Stimulated activated CD4-positive, alpha-beta T cell treated with anti-CD3 and anti-CD28 coated beads, Interleukin-15, amount 100 ng/mL, for 1 hour (primary cell): ENCODE data around the gene ANKRD24.
A peak's percentile ranks its signal among the peaks of the same experiment; 100 is the strongest.
"Not testable (repeated sequence)": the region's sequence is repeated elsewhere in the genome, so short reads cannot be mapped to it uniquely, and the experiment has no call there.

Source experiments
- DNase-seq, 2 donors: peaks; one replicate each; pipeline ENCODE4 v3.0.0-alpha.2; 2020; ENCODE audit warnings: low read depth in 1 of 2, low spot score in 1 of 2

Gene ANKRD24

DNA sequence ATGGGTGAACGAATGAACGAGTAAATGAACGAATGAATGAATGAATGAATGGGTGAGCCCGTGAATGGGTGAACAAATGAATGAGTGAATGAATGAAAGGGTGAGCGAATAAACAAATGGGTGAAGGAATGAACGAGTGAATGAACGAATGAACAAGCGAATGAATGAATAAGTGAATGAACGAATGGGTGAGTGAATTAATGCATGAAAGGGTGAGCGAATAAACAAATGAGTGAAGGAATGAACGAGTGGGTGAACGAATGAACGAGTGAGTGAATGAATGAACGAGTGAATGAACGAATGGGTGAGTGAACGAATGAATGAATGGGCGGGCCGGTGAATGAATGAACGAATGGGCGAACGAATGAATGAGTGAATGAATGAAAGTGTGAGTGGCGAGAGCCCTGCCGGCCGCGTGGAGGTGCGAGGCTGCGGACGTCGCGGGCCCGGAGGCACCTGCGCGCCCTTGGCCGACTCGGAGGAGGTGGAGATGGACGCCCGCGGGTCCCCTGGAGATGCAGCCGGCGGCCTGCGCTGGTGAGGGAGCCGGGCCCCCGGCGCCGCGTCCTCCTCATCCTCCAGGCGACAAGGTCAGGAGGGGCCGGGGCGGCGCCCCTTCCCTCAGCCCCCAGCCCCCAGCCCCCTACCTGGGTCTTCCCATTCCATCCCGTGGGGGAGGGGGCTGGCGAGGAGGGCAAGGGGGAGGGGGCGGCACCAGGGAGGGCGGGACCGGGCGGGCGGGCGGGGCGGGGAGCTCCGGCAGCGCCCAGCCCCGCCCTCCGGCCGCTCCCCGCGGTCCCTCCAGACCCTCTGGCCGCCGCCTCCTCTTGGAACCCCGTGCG, 15.4 kb downstream of the ANKRD24 start:
- DNase-seq: no peak

DNA sequence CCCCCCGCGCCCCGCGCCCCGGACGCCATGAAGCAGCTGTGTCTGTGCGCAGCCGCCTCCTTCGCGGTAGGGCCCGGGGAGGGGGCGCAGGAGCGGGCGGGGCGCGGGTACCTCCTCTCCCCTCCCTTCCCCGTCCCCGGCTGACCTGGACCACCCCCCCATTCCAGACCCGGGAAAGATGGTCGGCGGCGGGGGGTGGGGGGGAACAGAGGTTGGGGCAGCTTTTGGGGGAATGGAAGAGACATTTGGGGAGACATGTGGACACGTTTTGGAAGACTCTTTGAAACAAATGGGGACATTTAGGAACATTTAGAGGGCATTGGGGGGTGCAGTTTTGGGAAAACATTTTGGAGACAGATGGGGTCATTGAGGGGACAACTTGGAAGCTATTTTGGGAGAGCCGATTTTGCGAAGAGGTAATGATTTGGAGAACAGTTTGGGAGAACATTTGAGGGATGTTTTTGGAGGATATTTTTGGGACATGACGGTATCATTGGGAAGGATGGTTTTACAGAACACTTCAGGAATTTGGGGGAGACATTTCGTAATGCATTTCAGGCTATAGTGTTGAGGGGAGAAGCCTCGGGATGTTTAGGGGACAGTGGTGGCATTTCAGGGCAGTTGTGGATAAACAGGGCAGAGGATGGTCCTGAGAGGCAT, 16.1 kb downstream of the ANKRD24 start:
- no peak for DNase-seq

DNA sequence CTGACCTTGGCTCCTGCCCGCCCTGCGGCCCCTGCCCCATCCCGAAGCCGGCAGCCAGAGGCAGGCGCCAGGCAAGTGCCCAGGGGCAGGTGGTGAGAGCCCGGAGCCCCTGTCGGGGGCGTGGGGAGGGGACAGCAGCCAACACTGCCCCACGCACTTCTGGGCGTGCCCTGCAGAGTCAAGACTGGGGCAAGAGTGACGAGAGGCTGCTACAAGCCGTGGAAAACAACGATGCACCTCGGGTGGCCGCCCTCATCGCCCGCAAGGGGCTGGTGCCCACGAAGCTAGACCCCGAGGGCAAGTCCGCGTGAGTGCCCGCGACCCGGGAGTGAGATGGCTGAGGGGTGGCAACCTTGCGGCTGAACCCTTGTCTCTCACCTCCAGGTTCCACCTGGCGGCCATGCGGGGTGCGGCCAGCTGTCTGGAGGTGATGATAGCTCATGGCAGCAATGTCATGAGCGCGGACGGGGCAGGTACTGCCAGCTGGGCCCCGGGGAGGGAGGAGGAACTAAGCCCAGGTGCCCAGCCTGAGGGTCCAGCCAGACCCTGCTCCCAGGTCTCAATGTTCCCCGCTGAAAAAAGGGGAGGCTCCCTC, 17.3 kb downstream of the ANKRD24 start:
- no peak for DNase-seq

DNA sequence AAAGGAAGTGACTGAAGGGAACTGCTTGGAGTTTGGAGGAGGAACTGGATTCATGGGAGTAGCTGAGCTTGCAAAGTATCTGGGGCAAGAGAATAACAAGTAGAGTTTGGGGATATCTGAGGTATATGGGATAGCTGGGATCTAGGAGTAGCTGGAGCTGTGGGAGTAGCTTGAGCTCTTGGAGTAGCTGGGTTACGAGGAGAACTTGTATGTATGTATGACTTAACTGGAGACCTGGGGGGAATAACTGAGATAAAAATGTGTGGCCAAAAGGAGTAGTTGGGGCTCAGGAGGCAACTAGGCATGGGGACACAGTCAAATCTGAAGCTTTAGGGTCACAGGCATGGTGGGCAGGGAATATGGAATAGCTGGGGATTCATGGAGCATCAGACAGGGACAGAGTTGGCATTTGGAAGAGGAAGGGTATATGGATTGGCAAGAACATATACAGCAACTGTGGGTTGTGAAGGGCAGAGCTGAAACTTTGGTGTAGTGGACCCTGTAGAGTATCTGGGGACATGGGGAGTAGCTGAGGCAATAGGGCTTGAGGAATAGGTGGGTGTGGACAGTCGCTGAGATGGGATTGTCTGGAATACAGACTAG, 18.6 kb downstream of the ANKRD24 start:
- DNase-seq: no peak

DNA sequence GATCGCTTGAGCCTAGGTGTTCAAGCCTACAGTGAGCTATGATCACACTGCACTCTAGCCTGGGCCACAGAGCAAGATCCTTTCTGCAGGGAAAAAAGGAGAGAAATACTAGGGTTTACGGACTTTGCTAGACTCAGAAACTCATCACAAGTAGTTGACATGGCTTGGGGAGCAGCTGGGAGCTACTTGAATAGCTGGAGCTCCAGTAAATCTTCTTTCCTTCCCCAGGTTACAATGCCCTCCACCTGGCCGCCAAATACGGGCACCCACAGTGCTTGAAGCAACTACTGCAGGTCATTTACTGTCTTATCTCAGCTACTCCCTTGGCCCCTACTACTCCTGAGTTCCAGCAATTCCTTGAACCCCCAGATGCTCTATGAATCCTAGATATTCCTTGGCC, 19.3 kb downstream of the ANKRD24 start:
- DNase-seq: no peak

DNA sequence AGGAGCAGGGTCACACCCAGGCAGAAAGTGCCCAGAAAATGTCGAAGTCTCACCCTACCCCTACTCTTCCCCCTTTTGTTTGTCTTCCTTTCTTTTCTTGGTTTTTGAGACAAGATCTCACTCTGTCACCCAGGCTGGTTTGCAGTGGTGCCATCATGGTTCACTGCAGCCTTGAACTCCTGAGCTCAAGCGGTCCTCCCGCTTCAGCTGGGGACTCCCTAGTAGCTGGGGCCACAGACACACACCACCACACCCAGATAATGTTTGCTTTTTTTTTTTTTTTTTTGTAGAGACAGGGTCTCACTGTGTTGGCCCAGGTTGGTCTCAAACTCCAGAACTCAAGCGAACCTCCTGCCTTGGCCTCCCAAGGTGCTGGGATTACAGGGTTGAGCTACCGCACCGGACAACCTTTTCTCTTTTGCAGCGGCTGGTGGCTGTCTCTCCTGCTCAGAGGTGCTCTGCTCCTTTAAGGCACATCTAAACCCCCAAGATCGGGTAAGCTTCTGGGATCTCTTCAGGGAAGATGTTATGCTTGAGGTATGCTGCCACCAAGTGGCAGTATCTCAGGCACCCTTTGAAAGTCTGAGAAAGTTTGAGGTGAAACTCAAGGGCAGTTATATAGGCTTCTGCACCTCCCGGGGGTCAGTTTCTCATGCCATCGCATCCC, 24.5 kb downstream of the ANKRD24 start:
- no peak for DNase-seq

DNA sequence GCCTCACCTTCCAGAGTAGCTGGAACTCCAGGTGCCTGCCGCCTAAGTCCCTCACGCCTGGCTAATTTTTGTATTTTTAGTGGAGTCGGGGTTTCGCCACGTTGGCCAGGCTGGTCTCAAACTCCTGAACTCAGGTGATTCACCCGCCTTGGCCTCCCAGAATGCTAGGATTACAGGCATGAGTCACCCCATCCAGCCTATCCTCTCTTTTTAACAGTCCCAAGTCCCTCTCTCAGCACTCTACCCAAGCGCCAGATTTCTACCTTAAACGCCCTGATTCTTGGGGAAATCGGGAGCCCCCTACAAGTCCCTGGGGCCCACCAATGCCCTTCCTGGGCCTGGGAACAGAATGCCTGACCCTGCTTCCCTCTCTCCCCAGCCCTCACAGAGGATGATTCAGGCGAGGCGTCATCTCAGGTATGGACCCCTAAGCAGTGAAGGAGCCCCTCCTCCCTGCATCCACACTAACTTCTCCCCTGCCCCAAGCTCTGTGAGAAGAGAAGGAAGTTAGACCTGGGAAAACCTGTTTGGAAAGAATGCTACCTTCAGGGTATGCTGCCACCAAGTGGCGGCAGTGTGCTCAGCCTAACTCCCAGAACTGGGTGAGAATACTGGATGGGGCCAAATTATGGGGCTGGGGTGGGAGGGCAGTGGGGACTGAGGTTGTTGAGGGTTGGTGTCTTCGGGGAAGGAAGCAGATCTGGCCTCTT, 26.1 kb downstream of the ANKRD24 start:
- no peak for DNase-seq

DNA sequence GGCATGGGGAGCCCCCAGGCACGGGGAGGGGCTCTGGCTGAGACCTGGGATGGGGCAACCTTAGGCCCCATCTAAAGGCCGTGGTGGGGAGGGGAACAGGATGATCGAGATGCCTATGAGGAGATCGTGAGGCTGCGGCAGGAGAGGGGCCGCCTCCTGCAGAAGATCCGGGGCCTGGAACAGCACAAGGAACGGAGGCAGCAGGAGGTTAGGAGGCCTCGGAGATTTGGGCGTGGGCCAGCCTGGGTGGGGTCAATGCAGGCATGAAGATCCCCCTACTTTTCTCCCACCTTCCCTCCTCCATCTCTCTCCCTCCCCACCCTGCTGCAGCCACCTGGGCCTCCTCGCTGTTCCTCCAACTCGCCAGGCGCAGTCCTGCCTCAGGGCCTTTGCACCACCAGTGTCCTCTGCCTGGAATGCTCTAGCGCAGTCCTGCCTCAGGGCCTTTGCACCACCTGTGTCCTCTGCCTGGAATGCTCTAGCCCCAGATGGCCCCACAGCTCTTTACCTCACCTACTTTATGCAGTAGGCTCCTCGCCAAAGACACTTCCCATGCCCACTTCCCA, 27.8 kb downstream of the ANKRD24 start:
- no peak for DNase-seq

DNA sequence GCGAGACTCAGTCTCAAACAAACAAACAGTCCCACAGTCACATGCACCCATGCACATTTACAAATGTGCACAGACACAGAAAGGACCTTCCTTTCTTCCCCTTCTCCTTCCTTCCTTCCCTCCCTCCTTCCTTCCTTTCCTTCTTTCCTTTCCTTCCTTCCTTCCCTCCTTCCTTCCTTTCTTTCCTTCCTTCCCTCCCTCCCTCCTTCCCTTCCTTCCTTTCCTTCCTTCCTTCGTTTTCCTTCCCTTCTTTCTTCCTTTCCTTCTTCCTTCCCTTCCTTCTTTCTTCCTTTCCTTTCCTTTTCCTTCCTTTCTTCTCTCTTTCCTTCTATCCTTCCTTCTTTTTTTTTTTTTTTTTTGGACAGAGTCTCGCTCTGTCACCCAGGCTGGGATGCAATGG, 30.6 kb downstream of the ANKRD24 start:
- DNase-seq: no peak

DNA sequence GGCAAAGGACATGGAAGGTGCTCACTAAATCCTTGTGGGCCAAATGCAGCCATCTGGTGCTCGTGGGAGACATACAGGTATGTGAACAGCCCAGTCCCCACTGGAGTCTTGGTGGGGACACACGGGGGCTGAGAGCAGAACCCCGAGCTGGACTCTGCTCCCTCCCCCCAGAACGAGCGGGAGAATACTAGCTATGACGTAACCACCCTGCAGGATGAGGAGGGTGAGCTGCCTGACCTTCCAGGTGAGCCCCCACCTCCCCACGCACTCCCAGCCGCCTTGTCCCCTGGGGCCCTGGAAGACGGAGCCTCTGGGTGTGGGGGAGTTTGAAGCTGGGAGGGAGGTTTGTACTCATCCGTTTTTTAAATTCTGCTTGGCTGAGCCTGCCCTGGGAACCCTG, 33.3 kb downstream of the ANKRD24 start:
- DNase-seq: no peak

DNA sequence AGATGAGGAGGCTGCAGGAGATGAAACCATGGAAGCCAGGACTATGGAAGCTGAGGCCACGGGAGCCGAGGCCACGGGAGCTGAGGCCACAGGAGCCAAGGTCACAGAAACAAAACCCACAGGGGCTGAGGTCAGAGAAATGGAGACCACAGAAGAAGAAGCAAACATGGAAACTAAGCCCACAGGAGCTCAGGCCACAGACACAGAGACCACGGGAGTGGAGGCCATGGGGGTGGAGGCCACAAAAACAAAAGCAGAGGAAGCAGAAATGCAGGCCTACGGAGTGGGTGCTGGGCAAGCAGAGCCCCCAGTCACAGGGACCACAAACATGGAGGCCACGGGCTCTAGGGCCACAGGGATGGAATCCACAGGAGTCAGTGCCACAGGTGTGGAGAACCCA, 34.4 kb downstream of the ANKRD24 start:
- no peak for DNase-seq

DNA sequence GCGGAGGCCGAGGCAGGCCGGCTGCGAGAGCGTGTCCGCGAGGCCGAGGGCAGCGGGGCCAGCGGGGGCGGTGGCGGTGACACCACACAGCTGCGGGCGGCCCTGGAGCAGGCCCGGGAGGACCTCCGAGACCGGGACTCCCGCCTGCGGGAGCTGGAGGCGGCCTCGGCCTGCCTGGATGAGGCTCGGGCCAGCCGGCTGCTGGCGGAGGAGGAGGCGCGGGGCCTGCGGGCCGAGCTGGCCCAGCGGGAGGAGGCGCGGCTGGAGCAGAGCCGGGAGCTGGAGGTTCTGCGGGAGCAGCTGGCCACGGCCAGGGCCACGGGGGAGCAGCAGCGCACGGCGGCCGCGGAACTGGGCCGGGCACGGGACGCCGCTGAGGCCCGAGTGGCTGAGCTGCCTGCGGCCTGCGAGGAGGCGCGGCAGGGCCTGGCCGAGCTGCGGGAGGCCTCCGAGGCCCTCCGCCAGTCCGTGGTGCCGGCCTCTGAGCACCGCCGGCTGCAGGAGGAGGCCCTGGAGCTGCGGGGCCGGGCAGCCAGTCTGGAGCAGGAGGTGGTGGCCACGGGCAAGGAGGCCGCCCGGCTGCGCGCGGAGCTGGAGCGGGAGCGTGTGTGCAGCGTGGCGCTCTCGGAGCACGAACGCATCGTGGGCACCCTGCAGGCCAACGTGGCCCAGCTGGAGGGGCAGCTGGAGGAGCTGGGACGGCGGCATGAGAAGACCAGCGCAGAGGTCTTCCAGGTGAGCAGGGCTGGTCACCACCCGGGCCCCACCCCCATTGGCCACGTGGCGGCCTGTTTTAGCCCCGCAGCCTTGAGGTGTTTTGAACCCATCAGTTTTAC, 35.2 kb downstream of the ANKRD24 start:
- no peak for DNase-seq

DNA sequence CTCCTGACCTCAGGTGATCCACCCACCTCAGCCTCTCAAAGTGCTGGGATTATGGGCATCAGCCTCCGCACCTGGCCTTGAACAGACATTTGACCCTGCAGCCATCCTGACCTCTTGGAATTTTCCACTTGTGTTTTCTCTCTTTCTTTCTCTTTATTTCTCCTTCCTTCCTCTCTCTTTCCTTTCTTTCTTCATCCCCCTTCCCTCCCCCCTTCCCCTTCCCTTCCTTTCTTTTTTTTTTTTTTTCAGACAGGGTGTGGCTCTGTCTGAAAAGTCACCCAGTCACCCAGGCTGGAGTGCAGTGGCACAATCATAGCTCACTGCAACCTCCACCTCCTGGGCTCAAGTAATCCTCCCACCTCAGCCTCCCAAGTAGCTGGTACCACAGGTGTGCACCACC, 36.0 kb downstream of the ANKRD24 start:
- not testable (repeated sequence) for DNase-seq

DNA sequence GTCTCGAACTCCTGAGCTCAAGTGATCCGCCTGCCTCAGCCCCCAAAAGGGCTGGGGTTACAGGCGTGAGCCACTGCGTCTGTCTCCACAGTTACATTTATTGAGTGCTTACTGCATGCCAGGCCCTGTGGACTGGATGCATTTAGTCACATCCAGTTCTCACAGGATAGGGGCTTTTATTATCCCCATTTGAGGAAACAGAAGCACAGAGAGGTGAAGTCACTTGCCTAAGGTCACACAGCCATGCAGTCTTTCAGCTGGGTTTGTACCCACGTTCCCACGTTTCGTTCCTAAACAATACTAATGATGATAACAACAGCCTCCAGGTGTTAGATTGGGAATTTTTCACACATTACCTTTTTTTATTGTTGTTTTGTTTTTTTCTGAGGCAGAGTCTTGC, 37.7 kb downstream of the ANKRD24 start:
- DNase-seq: no peak

DNA sequence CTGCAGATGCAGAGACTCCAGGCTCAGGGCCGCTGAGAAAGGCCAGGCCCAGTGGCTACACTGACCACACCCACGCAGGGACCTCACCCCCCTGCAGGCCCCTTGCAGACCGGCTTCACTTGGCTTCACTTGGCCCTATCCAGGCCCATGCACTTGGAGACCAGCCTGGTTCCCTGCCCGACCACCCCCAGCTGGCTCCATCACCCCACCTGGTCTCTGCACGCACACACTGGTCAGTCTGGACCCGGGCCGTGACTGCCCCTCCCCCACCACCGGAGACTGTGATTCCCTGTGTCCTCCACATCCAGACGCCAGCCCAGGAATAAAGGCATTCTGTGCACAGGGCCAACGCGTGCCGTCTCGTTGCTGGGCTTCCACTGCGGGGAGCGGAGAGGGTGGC, 42.0 kb downstream of the ANKRD24 start:
- no peak for DNase-seq

DNA sequence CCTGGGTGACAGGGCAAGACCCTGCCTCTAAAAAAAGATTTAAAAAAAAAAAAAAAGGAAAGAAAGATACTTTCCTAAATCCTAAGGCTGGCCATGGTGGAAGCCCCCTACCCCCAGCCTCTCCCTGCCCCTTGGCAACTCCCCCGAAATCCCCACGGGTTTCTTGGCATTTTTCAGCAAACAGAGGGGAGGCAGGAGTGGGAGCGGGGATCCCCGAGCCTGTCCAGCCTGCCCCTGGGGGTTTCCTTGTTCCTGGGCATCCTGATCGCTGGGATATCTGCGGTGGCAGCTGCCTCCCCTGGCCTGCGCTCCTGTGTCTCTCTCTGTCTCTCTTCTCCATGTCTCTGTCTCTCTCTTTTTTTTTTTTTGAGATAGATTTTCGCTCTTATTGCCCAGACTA, 43.4 kb downstream of the ANKRD24 start:
- DNase-seq: no peak

DNA sequence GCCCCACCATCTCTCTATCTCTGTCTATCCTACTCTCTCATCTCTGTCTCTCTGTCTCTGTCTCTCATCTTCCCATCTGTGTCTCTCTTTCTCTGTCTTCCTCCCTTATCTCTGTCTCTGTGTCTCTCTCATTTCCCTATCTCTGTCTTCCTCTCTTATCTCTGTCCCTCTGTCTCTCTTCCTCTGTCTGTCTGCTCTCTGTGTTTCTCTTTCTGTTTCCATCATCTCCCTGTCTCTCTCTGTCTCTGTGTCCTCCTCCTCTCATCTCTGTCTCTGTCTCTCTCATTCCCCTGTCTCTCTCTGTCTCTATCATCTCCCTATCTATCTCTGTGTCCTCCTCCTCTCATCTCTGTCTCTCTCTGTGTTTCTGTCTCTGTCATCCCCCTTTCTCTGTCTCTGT, 45.3 kb downstream of the ANKRD24 start:
- DNase-seq: no peak

DNA sequence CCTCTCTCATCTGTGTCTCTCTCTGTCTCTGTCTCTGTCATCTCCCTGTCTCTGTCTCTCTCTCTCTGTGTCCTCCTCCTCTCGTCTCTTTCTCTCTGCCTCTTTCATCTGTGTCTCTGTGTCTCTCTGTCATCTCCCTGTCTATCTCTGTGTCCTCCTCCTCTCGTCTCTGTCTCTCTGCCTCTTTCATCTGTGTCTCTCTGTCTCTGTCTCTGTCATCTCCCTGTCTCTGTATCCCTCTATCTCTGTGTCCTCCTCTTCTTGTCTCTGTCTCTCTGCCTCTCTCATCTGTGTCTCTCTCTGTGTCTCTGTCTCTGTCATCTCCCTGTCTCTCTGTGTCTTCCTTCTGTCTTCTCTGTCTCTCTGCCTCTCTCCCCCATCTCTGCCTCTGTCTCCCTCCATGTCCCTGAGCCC, 46.3 kb downstream of the ANKRD24 start:
- no peak for DNase-seq

DNA sequence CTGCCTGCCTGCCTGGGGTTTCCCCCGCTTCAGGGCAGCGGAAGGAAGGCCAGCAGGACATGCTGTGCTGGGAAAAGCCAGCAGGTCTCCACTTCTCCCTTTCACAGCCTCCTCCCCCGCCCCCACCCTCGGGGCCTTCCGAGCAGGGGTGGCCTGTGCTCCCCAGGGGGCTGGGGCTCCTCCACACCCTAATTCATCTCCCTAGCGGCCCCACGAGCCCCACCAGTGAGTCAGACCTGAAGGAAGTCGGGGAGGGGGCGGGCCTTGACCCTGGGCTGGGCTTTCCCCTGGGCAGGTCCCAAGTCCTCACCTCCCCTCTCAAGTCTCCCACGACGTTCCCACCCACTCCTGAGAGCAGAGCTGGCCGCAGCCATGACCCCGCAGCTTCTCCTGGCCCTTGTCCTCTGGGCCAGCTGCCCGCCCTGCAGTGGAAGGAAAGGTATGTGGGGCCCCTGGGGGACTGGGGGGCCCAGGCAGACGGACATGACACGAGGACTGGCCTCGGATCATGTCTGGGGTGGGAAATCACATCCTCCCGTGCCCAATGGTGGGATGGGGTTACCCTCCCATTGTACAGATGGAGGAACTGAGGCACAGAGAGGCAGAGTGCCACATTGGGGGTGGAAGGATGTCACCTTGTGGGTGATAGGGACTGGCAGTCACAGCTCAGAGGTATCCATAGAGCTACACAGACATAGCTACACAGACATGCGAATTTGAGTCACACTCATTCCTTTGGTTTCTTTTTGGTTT, 46.9 kb downstream of the ANKRD24 start, which contains the start of gene EBI3:
Gene EBI3, plus strand, starts transcription at position 345 of the 753 bp plus-strand sequence. Its CDS starts 28 bp downstream, at position 373.
- peak in 1 of 2 donors; percentile 41 for DNase-seq
